Nephron (organoid): ENCODE data around the gene TMTC2.

Experiments
- H3K27ac Mint-ChIP-seq, 3 experiments: 2 replicates each; pipeline ENCODE4 v1.8.0; 2020; ENCODE audit warnings: mixed read lengths in 3 of 3, mild to moderate bottlenecking in 2 of 3, moderate library complexity in 1 of 3
- H3K27me3 Mint-ChIP-seq: 2 replicates; pipeline ENCODE4 v1.8.0; 2021; ENCODE audit warnings: low read depth, mild to moderate bottlenecking, moderate library complexity, mixed read lengths
- H3K36me3 Mint-ChIP-seq: 2 replicates; pipeline ENCODE4 v1.8.0; 2020; ENCODE audit warnings: low read depth, mixed read lengths
- H3K4me1 Mint-ChIP-seq: 2 replicates; pipeline ENCODE4 v1.8.0; 2020; ENCODE audit warnings: mixed read lengths
- H3K4me3 Mint-ChIP-seq, 3 experiments: 2 replicates each; pipeline ENCODE4 v1.8.0; 2020; ENCODE audit warnings: mild to moderate bottlenecking in 3 of 3, mixed read lengths in 3 of 3, moderate library complexity in 2 of 3
- H3K9me3 Mint-ChIP-seq: 2 replicates; pipeline ENCODE4 v1.8.0; 2020; ENCODE audit warnings: mixed read lengths
- CTCF ChIP-seq, 3 experiments: fragments of 200-600 bp; sonication (generic); IDR thresholded peaks; one replicate each; pipeline ENCODE4 v1.5.0; 2021; ENCODE audit warnings: antibody characterized with exemption in 3 of 3; ENCODE audit not compliant: unreplicated experiment in 3 of 3

Gene TMTC2

GRCh38 chr12:83147341-83147740, 460.6 kb downstream of the TMTC2 start:
- H3K27ac Mint-ChIP-seq: no peak overlapping the region
- H3K4me3 Mint-ChIP-seq: no peak overlapping the region
- no peaks in the 10 kb centered on the region for H3K27me3 Mint-ChIP-seq

GRCh38 chr12:83149987-83150386, 463.3 kb downstream of the TMTC2 start:
- TF ChIP-seq CTCF (IDR thresholded peaks at IDR 0.05; ENCODE audit: unreplicated experiment in 3 of 3): no peak
- H3K4me3 Mint-ChIP-seq: no peak overlapping the region

More at GRCh38 chr12:83147341-83147740, 460.6 kb downstream of the TMTC2 start:
- no peaks in the 10 kb centered on the region for H3K4me1 Mint-ChIP-seq
- no peak for TF ChIP-seq CTCF (IDR thresholded peaks at IDR 0.05; ENCODE audit: unreplicated experiment in 3 of 3)
- H3K9me3 Mint-ChIP-seq: no peaks in the 10 kb centered on the region
- H3K36me3 Mint-ChIP-seq: no peaks in the 10 kb centered on the region

GRCh38 chr12:83150465-83151189, 463.9 kb downstream of the TMTC2 start:
- H3K36me3 Mint-ChIP-seq: no peaks in the 10 kb centered on the region
- H3K27ac Mint-ChIP-seq: no peak overlapping the region
- TF ChIP-seq CTCF (IDR thresholded peaks at IDR 0.05; ENCODE audit: unreplicated experiment in 3 of 3): no peak
- H3K9me3 Mint-ChIP-seq: no peaks in the 10 kb centered on the region
- no peak overlapping the region for H3K4me3 Mint-ChIP-seq
- no peaks in the 10 kb centered on the region for H3K4me1 Mint-ChIP-seq
- no peaks in the 10 kb centered on the region for H3K27me3 Mint-ChIP-seq

More at GRCh38 chr12:83149987-83150386, 463.3 kb downstream of the TMTC2 start:
- no peak overlapping the region for H3K27ac Mint-ChIP-seq
- H3K27me3 Mint-ChIP-seq: no peaks in the 10 kb centered on the region
- H3K9me3 Mint-ChIP-seq: no peaks in the 10 kb centered on the region
- no peaks in the 10 kb centered on the region for H3K36me3 Mint-ChIP-seq
- no peaks in the 10 kb centered on the region for H3K4me1 Mint-ChIP-seq

GRCh38 chr12:83153177-83153576, 466.5 kb downstream of the TMTC2 start:
- Mint-ChIP-seq H3K4me3 (no peak overlapping the region), H3K36me3 (no peaks in the 10 kb centered on the region), H3K4me1 (peaks cover 8% of the 10 kb centered on the region), H3K27ac (no peak overlapping the region), H3K27me3 (no peaks in the 10 kb centered on the region), H3K9me3 (no peaks in the 10 kb centered on the region)
- no peak for TF ChIP-seq CTCF (IDR thresholded peaks at IDR 0.05; ENCODE audit: unreplicated experiment in 3 of 3)

- H3K27ac Mint-ChIP-seq: no peak overlapping the region
- no peak overlapping the region for H3K4me3 Mint-ChIP-seq
- H3K36me3 Mint-ChIP-seq: no peaks in the 10 kb centered on the region
- no peaks in the 10 kb centered on the region for H3K27me3 Mint-ChIP-seq
- peaks cover 8% of the 10 kb centered on the region for H3K4me1 Mint-ChIP-seq
- H3K9me3 Mint-ChIP-seq: no peaks in the 10 kb centered on the region
- TF ChIP-seq CTCF (IDR thresholded peaks at IDR 0.05; ENCODE audit: unreplicated experiment in 3 of 3): no peak
Observed at GRCh38 chr12:83156815-83157214, 470.1 kb downstream of the TMTC2 start.

GRCh38 chr12:83157604-83158003, 470.9 kb downstream of the TMTC2 start:
- no peak for TF ChIP-seq CTCF (IDR thresholded peaks at IDR 0.05; ENCODE audit: unreplicated experiment in 3 of 3)
- Mint-ChIP-seq H3K4me3 (no peak overlapping the region), H3K4me1 (peaks cover 8% of the 10 kb centered on the region), H3K27ac (no peak overlapping the region), H3K27me3 (no peaks in the 10 kb centered on the region), H3K9me3 (no peaks in the 10 kb centered on the region), H3K36me3 (no peaks in the 10 kb centered on the region)
